Measurements from ENCODE around the gene RNF208.

The RNF208 gene

DNA sequence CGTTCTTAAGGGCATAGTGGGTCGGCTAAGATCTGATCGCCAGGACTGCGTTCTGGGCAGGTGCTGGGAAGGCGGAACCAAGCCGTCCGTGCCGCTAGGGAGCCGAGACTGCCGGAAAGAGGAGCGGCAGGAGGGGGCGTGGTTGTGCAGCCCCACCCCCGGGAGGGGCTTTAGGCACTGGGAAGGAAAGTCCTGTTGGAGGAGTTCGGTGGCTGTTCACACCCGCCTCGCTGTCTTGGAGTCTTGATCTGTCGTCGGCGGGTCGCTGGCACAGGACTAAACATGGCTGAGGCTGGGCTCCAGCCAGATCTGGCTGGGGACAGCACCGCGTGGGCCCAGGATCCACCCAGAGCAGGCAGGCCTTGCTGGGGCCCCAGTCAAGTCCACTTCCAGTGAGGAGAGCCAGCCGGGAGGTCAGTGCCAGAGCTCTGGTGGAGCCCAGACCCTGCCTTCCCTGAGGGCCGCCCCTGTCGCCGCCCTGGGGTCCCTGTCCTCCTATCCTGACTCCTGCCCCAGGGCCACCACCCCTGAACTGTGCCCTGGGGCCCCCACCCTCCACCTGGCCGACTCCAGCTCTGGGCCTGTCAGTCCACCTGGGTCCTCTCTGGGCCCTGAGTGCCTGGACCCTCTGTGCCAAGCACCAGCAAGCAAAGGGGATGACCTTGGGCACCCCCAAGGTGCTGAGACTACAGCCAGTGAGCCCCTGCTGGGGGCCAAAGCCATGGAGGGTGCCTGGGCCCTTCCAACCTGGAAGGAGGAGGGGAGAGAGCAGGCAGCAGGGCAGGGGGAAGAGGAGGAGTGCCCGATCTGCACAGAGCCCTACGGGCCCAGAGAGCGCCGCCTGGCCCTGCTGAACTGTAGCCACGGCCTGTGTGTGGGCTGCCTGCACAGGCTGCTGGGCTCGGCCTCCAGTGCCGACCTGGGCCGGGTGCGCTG is 4.5 kb downstream of the RNF208 start:
- no peak overlapping the region for H3K4me3 ChIP-seq (ENCODE audit: low read length)
- TF ChIP-seq, protein P1, sequence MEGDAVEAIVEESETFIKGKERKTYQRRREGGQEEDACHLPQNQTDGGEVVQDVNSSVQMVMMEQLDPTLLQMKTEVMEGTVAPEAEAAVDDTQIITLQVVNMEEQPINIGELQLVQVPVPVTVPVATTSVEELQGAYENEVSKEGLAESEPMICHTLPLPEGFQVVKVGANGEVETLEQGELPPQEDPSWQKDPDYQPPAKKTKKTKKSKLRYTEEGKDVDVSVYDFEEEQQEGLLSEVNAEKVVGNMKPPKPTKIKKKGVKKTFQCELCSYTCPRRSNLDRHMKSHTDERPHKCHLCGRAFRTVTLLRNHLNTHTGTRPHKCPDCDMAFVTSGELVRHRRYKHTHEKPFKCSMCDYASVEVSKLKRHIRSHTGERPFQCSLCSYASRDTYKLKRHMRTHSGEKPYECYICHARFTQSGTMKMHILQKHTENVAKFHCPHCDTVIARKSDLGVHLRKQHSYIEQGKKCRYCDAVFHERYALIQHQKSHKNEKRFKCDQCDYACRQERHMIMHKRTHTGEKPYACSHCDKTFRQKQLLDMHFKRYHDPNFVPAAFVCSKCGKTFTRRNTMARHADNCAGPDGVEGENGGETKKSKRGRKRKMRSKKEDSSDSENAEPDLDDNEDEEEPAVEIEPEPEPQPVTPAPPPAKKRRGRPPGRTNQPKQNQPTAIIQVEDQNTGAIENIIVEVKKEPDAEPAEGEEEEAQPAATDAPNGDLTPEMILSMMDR (conservative IDR thresholded peaks at IDR 0.05; ENCODE audit: low read depth, low read length) = no peak
- DNase-seq (ENCODE audit: low read depth) = no peak

DNA sequence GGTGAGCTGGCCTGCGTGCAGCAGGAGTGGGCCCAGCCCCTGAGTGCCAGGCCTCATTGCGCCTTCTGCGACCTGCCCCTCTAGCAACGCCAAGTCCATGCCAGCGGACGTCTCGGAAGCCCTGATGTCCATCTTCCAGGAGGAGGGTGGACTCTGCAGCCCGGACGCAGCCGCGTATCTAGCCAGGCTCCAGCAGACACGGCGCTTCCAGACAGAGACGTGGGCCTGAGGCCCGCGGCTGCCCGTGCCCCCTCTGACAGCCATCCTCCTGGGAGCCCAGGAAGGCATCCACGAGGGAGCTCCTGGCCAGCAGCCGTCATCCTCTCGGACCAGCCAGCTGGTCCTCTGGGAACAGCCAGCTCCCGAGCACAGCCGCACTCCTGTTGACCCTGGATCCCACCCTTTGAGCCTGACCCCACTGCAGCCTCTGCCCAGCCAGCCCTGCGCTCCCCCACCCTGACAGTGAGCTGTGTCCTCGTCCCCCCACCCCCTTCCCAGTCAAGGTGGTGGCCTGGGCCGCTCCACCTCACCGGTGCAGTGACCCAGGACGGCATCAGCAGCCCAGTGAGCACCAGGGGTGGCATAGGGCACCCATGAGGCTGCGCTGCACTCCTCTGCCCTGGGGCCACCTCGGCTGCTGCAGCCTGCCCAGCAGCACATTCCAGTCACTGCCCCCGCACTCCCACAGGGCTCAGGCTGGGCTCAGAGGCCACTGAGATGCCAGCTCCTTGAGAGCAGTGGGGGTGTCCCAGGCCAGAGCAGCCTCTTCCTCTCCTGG is 5.7 kb downstream of the RNF208 start:
- H3K4me3 ChIP-seq (ENCODE audit: low read length) = no peak overlapping the region
- DNase-seq (ENCODE audit: low read depth) = no peak
- TF ChIP-seq, protein P1 (conservative IDR thresholded peaks at IDR 0.05; ENCODE audit: low read depth, low read length) = no peak

- H3K4me3 ChIP-seq (ENCODE audit: low read length) = no peak overlapping the region
- TF ChIP-seq, protein P1 (conservative IDR thresholded peaks at IDR 0.05; ENCODE audit: low read depth, low read length) = no peak
- no peak for DNase-seq (ENCODE audit: low read depth)
Measured at GRCh38 chr9:137215196-137215986, 6.6 kb downstream of the RNF208 start.

- TF ChIP-seq, protein P1 (conservative IDR thresholded peaks at IDR 0.05; ENCODE audit: low read depth, low read length) = no peak
- no peak for DNase-seq (ENCODE audit: low read depth)
- H3K4me3 ChIP-seq (ENCODE audit: low read length) = no peak overlapping the region
Measured at GRCh38 chr9:137214620-137215019, 7.4 kb downstream of the RNF208 start.

- no peak overlapping the region for H3K4me3 ChIP-seq (ENCODE audit: low read length)
- TF ChIP-seq, protein P1 (conservative IDR thresholded peaks at IDR 0.05; ENCODE audit: low read depth, low read length) = peak; percentile 28
- DNase-seq (ENCODE audit: low read depth) = no peak
Measured at GRCh38 chr9:137213160-137214060, 8.6 kb downstream of the RNF208 start.

GRCh38 chr9:137212520-137212919 is 9.5 kb downstream of the RNF208 start:
- DNase-seq (ENCODE audit: low read depth) = no peak
- H3K4me3 ChIP-seq (ENCODE audit: low read length) = no peak overlapping the region
- TF ChIP-seq, protein P1 (conservative IDR thresholded peaks at IDR 0.05; ENCODE audit: low read depth, low read length) = no peak
